ENCODE results near the gene SPR.
"Not testable (repeated sequence)": the region's sequence is repeated elsewhere in the genome, so short reads cannot be mapped to it uniquely, and the experiment has no call there.

DNA sequence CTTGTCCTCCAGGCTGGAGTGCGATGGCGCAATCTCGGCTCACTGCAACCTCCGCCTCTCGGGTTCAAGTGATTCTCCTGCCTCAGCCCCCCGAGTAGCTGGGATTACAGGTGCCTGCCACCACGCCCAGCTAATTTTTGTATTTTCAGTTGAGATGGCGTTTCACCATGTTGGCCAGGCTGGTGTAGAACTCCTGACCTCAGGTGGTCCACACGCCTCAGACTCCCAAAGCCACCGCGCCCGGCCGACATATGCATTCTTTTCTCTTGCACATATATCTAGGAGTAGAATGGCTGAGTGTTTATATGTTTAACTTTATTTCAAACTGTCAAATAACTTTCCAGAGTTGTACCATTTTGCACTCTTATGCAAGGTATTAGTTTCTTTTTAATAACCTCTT, 20.2 kb downstream of the SPR start:
- TF ChIP-seq, protein P1, sequence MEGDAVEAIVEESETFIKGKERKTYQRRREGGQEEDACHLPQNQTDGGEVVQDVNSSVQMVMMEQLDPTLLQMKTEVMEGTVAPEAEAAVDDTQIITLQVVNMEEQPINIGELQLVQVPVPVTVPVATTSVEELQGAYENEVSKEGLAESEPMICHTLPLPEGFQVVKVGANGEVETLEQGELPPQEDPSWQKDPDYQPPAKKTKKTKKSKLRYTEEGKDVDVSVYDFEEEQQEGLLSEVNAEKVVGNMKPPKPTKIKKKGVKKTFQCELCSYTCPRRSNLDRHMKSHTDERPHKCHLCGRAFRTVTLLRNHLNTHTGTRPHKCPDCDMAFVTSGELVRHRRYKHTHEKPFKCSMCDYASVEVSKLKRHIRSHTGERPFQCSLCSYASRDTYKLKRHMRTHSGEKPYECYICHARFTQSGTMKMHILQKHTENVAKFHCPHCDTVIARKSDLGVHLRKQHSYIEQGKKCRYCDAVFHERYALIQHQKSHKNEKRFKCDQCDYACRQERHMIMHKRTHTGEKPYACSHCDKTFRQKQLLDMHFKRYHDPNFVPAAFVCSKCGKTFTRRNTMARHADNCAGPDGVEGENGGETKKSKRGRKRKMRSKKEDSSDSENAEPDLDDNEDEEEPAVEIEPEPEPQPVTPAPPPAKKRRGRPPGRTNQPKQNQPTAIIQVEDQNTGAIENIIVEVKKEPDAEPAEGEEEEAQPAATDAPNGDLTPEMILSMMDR (conservative IDR thresholded peaks at IDR 0.05; ENCODE audit: low read length): not testable (repeated sequence)
- TF ChIP-seq EZH2phosphoT487 (IDR thresholded peaks at IDR 0.05; ENCODE audit: borderline replicate concordance): not testable (repeated sequence)

All from Loucy (cell line).